Mucosa of descending colon (tissue), 3 donors: ENCODE measurements around the gene NDUFV3. TPM values are rescaled to one million over a fixed set of nuclear protein-coding genes. Genes with fewer than 3 reads are reported as not detected.

ENCODE experiments used
- ATAC-seq: fragments of 200-7000 bp; cut with Tn5 transposase; one replicate; pipeline ENCODE4 v1.9.1; 2020; ENCODE audit warnings: mild to moderate bottlenecking, moderate library complexity
- DNase-seq, 3 donors: peaks; one replicate each; pipeline ENCODE4 v3.0.0-alpha.2; 2020
- H3K36me3 ChIP-seq: fragments of 200-600 bp; one replicate; pipeline ENCODE4 v1.8.0; 2021; ENCODE audit warnings: low read depth, mild to moderate bottlenecking
- H3K4me1 ChIP-seq: fragments of 200-600 bp; one replicate; pipeline ENCODE4 v1.8.0; 2021; ENCODE audit warnings: low read depth, mild to moderate bottlenecking
- H3K4me3 ChIP-seq: fragments of 200-600 bp; one replicate; pipeline ENCODE4 v1.8.0; 2021; ENCODE audit warnings: mild to moderate bottlenecking
- H3K9me3 ChIP-seq: fragments of 200-600 bp; one replicate; pipeline ENCODE4 v1.8.0; 2021; ENCODE audit warnings: mild to moderate bottlenecking
- CTCF ChIP-seq: fragments of 200-600 bp; IDR thresholded peaks from one replicate; pipeline ENCODE4 v1.8.0; 2022; ENCODE audit warnings: antibody characterized with exemption, mild to moderate bottlenecking
- intact Hi-C, 2 donors: fragments of 100-400 bp; cut with DNase I in 1 of 2; cut with micrococcal nuclease in 1 of 2; formaldehyde crosslinking; loops; one replicate each; pipeline versions ENCODE4 v1.11.0 to v1.11.1; 2022; cut with DNase I, micrococcal nuclease
- microRNA-seq: library from miRNA; unstranded; fragments of <30 nt; microRNA quantifications from one replicate; pipeline ENCODE4, GENCODE V29; 2019
- total RNA-seq, 3 donors: library from RNA; stranded (reverse); fragmentation: NEBNext Ultra II Directional in 2 of 3; extraction: Animal tissue kit (Norgen Biotek cat#: 25700) in 2 of 3; gene quantifications; one replicate each; pipeline versions ENCODE4 v1.2.1 to v1.2.4, GENCODE V29; 2021 to 2023
- donor health status: DM: no; HTN: no; CAD: no; lungs with moderate emphysema.
- donor health status: DM: no; HTN: no; CAD: no.
- donor health status: DM: no; HTN: yes; CAD: no.

The NDUFV3 gene
- total RNA-seq, 3 donors from 2014 or later, result 36.9 to 54.4 (median 38.5) TPM

GRCh38 chr21:42962380-42963007 is 69.4 kb downstream of the NDUFV3 start:
- no peak for DNase-seq
- Histone ChIP-seq H3K36me3 (no peaks in the 10 kb centered on the region), H3K9me3 (no peaks in the 10 kb centered on the region), H3K4me3 (no peak overlapping the region), H3K4me1 (no peaks in the 10 kb centered on the region)
- TF ChIP-seq CTCF, result no peak
- intact Hi-C loops, result no loop called here
- ATAC-seq, result no peak

Small RNA genes lying within 50 kb of the gene (microRNA-seq; reads per million reads assigned to microRNA genes)
- gene MIR5692B, result not detected

Other genes with a start within 250 kb of the NDUFV3 start
- 100 to 1,000 TPM in 2 of 3 donors, 10 to 100 TPM in 1; 98.4 to 200 (median 167) TPM for gene PDE9A, start 239.7 kb upstream of the NDUFV3 start, total RNA-seq
- gene WDR4, start 13.8 kb upstream of the NDUFV3 start, total RNA-seq, result 10 to 100 TPM; 16.1 to 16.7 (median 16.5) TPM
- gene ERVH48-1, start 32.3 kb downstream of the NDUFV3 start, total RNA-seq, result not detected
- gene PKNOX1, start 81.3 kb downstream of the NDUFV3 start, total RNA-seq, result 10 to 100 TPM; 14.3 to 26.1 (median 16.3) TPM
- 1 to 10 TPM; 4.5 to 5.8 (median 4.6) TPM for gene CBS, start 182.5 kb downstream of the NDUFV3 start, total RNA-seq
- gene U2AF1, start 214.3 kb downstream of the NDUFV3 start, total RNA-seq, result 10 to 100 TPM; 10.8 to 38.5 (median 36.4) TPM